ENCODE measurements around the gene GRK3. TPM values are rescaled to one million over a fixed set of nuclear protein-coding genes. Genes with fewer than 3 reads are reported as not detected.
A peak's percentile ranks its signal among the peaks of the same experiment; 100 is the strongest.

Gene GRK3
- polyA plus RNA-seq, 4 donors, result 0.22 to 6.0 (median 2.0) TPM

DNA sequence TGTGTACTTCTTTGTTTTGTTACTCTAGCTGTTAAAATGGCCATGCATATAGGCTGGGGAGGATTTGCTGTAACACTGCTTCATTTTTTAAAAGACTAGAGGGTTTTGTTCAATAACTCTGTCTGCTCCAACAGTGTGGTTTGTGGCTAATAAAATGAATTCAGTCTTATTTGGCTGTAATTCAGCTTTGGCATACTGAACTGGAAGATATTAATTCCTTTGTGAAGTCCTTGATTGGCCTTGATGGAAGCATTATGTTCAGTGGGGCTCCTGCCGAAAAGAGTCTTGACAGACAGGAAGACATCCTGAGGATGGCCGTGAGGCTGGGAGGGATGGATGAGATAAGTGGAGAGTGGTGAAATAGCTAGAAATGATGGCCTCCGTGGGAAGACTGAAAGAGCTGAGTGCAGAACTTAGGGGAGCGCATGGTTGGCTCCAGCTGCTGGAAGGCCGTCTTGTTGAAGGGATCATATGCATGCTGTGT lies 132.7 kb downstream of the GRK3 start:
- no peak for FAIRE-seq
- no peak overlapping the region for H3K27ac ChIP-seq (ENCODE audit: low read depth in 1 of 3, low read length in 2 of 3)
- H3K9me3 ChIP-seq (ENCODE audit: control insufficient read depth in 2 of 2, insufficient read depth in 1 of 2, low read depth in 1 of 2, low read length in 1 of 2), result no peaks in the 10 kb centered on the region
- no peak for DNase-seq
- 82 to 89% (median 89%) methylated on average over 5 of the region's 5 CpGs for WGBS, 3 donors
- no peak overlapping the region for H3K4me3 ChIP-seq (ENCODE audit: low read depth in 1 of 3, low read length in 3 of 3)
- no peaks in the 10 kb centered on the region for H3K36me3 ChIP-seq (ENCODE audit: control insufficient read depth in 3 of 3, insufficient read depth in 2 of 3, low read depth in 1 of 3, low read length in 3 of 3)
- H3K27me3 ChIP-seq (ENCODE audit: control insufficient read depth in 3 of 3, insufficient read depth in 3 of 3, low read length in 3 of 3), result no peaks in the 10 kb centered on the region
- no peaks in the 10 kb centered on the region for H3K4me1 ChIP-seq (ENCODE audit: control insufficient read depth in 3 of 3, insufficient read depth in 2 of 3, low read depth in 1 of 3, low read length in 2 of 3)

- H3K27me3 ChIP-seq (ENCODE audit: control insufficient read depth in 3 of 3, insufficient read depth in 3 of 3, low read length in 3 of 3), result no peaks in the 10 kb centered on the region
- FAIRE-seq, result no peak
- no peak overlapping the region for H3K4me3 ChIP-seq (ENCODE audit: low read depth in 1 of 3, low read length in 3 of 3)
- no peaks in the 10 kb centered on the region for H3K36me3 ChIP-seq (ENCODE audit: control insufficient read depth in 3 of 3, insufficient read depth in 2 of 3, low read depth in 1 of 3, low read length in 3 of 3)
- no peaks in the 10 kb centered on the region for H3K4me1 ChIP-seq (ENCODE audit: control insufficient read depth in 3 of 3, insufficient read depth in 2 of 3, low read depth in 1 of 3, low read length in 2 of 3)
- H3K9me3 ChIP-seq (ENCODE audit: control insufficient read depth in 2 of 2, insufficient read depth in 1 of 2, low read depth in 1 of 2, low read length in 1 of 2), result no peaks in the 10 kb centered on the region
- WGBS, 3 donors, result 86 to 93% (median 92%) methylated on average over 2 of the region's 2 CpGs
- DNase-seq, result no peak
- no peak overlapping the region for H3K27ac ChIP-seq (ENCODE audit: low read depth in 1 of 3, low read length in 2 of 3)
Observed at GRCh38 chr22:25697978-25698377, 133.5 kb downstream of the GRK3 start.

DNA sequence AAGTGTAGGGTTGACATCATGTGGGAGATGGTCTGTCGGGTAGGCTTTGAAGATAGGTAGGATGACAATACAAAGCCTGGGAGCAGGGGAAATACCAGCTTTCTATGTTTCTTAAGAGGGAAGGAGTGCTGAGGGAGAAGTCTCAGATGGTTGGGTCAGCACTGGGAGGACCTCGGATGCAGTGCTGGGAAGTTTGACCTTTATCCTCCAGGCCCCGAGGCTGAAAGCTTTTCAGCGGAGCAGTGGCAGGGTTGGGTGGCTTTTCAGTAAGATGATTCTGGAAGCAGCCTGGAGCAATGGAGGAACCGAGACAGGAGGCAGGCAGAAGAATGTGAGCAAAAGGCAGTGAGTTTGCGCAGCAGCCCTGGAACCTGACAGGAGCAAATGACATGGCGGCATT lies 134.0 kb downstream of the GRK3 start:
- no peak for FAIRE-seq
- Histone ChIP-seq H3K9me3 (ENCODE audit: control insufficient read depth in 2 of 2, insufficient read depth in 1 of 2, low read depth in 1 of 2, low read length in 1 of 2) (no peaks in the 10 kb centered on the region), H3K4me1 (ENCODE audit: control insufficient read depth in 3 of 3, insufficient read depth in 2 of 3, low read depth in 1 of 3, low read length in 2 of 3) (no peaks in the 10 kb centered on the region), H3K27me3 (ENCODE audit: control insufficient read depth in 3 of 3, insufficient read depth in 3 of 3, low read length in 3 of 3) (no peaks in the 10 kb centered on the region), H3K36me3 (ENCODE audit: control insufficient read depth in 3 of 3, insufficient read depth in 2 of 3, low read depth in 1 of 3, low read length in 3 of 3) (no peaks in the 10 kb centered on the region), H3K4me3 (ENCODE audit: low read depth in 1 of 3, low read length in 3 of 3) (no peak overlapping the region), H3K27ac (ENCODE audit: low read depth in 1 of 3, low read length in 2 of 3) (no peak overlapping the region)
- 64 to 86% (median 76%) methylated on average over 7 of the region's 7 CpGs for WGBS, 3 donors
- no peak for DNase-seq

DNA sequence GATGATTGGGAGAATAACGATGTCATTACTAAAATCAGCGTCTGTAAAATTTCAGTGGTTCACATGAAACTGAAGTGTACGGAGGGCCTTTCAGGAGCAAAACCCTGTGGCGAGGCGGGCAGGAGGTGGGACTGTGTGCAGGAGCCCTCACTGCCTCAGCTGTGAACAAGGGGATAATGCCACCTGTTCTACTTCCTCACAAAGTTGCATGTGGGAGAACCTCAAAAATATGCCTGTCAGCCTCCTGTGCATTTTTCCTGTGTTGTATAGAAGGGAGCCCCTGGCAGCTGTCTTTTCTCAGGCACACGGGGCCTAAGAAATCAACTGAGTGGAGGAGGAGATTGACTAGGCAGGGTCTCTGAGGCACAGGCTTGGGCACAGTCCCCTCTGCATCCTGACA lies 134.5 kb downstream of the GRK3 start:
- no peak overlapping the region for H3K4me3 ChIP-seq (ENCODE audit: low read depth in 1 of 3, low read length in 3 of 3)
- WGBS, 3 donors, result 77 to 91% (median 78%) methylated on average over 6 of the region's 6 CpGs
- DNase-seq (no peak), FAIRE-seq (no peak)
- no peaks in the 10 kb centered on the region for H3K27me3 ChIP-seq (ENCODE audit: control insufficient read depth in 3 of 3, insufficient read depth in 3 of 3, low read length in 3 of 3)
- no peak overlapping the region for H3K27ac ChIP-seq (ENCODE audit: low read depth in 1 of 3, low read length in 2 of 3)
- no peaks in the 10 kb centered on the region for H3K4me1 ChIP-seq (ENCODE audit: control insufficient read depth in 3 of 3, insufficient read depth in 2 of 3, low read depth in 1 of 3, low read length in 2 of 3)
- H3K9me3 ChIP-seq (ENCODE audit: control insufficient read depth in 2 of 2, insufficient read depth in 1 of 2, low read depth in 1 of 2, low read length in 1 of 2), result no peaks in the 10 kb centered on the region
- H3K36me3 ChIP-seq (ENCODE audit: control insufficient read depth in 3 of 3, insufficient read depth in 2 of 3, low read depth in 1 of 3, low read length in 3 of 3), result no peaks in the 10 kb centered on the region

DNA sequence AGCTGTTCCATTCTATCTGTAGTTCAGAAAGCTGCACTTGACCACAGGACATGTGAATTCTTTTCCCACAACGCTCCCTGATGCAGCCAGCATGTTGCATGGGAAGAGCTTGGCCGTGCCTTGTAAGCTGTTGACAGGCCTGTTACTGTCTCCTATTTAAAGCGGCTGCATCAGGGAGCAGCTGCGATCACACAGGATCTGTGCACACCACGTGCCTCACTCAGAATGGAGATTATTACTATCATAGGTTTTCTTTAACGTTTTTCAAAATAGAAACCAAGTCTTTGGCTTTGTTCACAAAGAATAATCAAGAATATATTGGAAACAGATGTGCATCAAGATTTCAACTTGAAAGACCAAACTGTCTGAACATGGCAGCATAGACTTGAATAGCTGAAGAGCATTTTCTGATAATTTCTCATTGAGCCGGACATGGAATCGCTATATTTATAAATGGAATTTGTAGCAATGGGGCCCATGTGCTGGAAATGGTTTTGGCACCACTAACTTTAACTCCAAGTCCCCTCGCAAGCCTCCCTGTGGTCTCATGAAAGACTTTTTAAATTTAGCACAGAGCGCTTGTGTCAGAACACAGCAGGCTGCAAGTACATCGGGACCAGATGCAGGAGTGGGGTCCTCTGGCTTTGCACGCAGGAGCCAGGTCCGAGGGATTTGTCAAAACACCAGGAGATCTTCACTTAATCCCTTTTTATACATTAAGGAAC lies 136.7 kb downstream of the GRK3 start:
- no peak for FAIRE-seq
- 68 to 81% (median 77%) methylated on average over 13 of the region's 13 CpGs for WGBS, 3 donors
- Histone ChIP-seq H3K36me3 (ENCODE audit: control insufficient read depth in 3 of 3, insufficient read depth in 2 of 3, low read depth in 1 of 3, low read length in 3 of 3) (no peaks in the 10 kb centered on the region), H3K27ac (ENCODE audit: low read depth in 1 of 3, low read length in 2 of 3) (no peak overlapping the region), H3K9me3 (ENCODE audit: control insufficient read depth in 2 of 2, insufficient read depth in 1 of 2, low read depth in 1 of 2, low read length in 1 of 2) (no peaks in the 10 kb centered on the region), H3K4me3 (ENCODE audit: low read depth in 1 of 3, low read length in 3 of 3) (no peak overlapping the region), H3K27me3 (ENCODE audit: control insufficient read depth in 3 of 3, insufficient read depth in 3 of 3, low read length in 3 of 3) (no peaks in the 10 kb centered on the region), H3K4me1 (ENCODE audit: control insufficient read depth in 3 of 3, insufficient read depth in 2 of 3, low read depth in 1 of 3, low read length in 2 of 3) (no peaks in the 10 kb centered on the region)
- DNase-seq, result no peak

DNA sequence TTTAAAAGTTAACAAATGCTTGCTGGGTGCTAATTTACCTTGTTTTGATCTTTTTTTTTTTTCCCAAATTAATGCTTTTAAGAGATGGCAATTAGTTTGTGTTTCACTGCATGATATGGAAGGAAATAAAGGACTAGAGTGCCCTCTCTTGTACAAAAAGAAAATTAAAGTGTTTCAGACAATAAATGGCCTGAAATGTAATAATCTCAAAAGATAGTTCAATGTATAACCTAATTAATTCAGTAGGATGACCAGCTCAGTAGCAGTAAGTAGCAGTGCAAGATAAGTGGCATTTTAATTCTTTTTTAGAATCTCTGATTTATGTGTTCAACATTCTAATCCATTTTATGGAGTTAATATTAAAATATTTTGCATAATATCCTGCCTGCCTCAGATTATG lies 137.6 kb downstream of the GRK3 start:
- no peaks in the 10 kb centered on the region for H3K9me3 ChIP-seq (ENCODE audit: control insufficient read depth in 2 of 2, insufficient read depth in 1 of 2, low read depth in 1 of 2, low read length in 1 of 2)
- FAIRE-seq (no peak), DNase-seq (peak; percentile 5 to 17)
- no peaks in the 10 kb centered on the region for H3K27me3 ChIP-seq (ENCODE audit: control insufficient read depth in 3 of 3, insufficient read depth in 3 of 3, low read length in 3 of 3)
- H3K27ac ChIP-seq (ENCODE audit: low read depth in 1 of 3, low read length in 2 of 3), result no peak overlapping the region
- no peaks in the 10 kb centered on the region for H3K4me1 ChIP-seq (ENCODE audit: control insufficient read depth in 3 of 3, insufficient read depth in 2 of 3, low read depth in 1 of 3, low read length in 2 of 3)
- no peak overlapping the region for H3K4me3 ChIP-seq (ENCODE audit: low read depth in 1 of 3, low read length in 3 of 3)
- H3K36me3 ChIP-seq (ENCODE audit: control insufficient read depth in 3 of 3, insufficient read depth in 2 of 3, low read depth in 1 of 3, low read length in 3 of 3), result no peaks in the 10 kb centered on the region

- Histone ChIP-seq H3K36me3 (ENCODE audit: control insufficient read depth in 3 of 3, insufficient read depth in 2 of 3, low read depth in 1 of 3, low read length in 3 of 3) (no peaks in the 10 kb centered on the region), H3K4me3 (ENCODE audit: low read depth in 1 of 3, low read length in 3 of 3) (no peak overlapping the region), H3K4me1 (ENCODE audit: control insufficient read depth in 3 of 3, insufficient read depth in 2 of 3, low read depth in 1 of 3, low read length in 2 of 3) (no peaks in the 10 kb centered on the region), H3K27me3 (ENCODE audit: control insufficient read depth in 3 of 3, insufficient read depth in 3 of 3, low read length in 3 of 3) (no peaks in the 10 kb centered on the region), H3K27ac (ENCODE audit: low read depth in 1 of 3, low read length in 2 of 3) (no peak overlapping the region), H3K9me3 (ENCODE audit: control insufficient read depth in 2 of 2, insufficient read depth in 1 of 2, low read depth in 1 of 2, low read length in 1 of 2) (no peaks in the 10 kb centered on the region)
- FAIRE-seq (no peak), DNase-seq (no peak)
- WGBS, 3 donors, result 69 to 80% (median 78%) methylated on average over 7 of the region's 7 CpGs
Observed at GRCh38 chr22:25702571-25703167, 138.2 kb downstream of the GRK3 start.

DNA sequence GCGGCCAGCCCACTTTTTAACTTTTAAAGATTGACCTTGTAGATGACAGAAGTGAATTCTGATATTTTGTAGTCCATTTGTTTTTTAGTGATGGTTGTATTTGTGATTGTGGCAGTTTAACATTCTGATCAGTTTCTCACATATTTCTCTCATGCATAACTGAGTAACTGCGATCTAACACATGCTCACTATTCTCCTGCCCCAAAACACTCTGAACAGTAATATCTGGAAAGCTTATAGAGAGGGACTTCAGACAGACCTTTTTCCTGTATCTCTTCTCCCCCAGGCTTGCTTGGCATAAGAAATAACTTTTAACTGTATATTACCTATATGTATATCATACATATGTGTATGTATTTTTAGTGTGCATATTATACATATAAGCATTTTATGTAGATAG lies 140.2 kb downstream of the GRK3 start:
- no peak overlapping the region for H3K27ac ChIP-seq (ENCODE audit: low read depth in 1 of 3, low read length in 2 of 3)
- WGBS, 3 donors, result 88 to 93% (median 92%) methylated on average over 2 of the region's 2 CpGs
- DNase-seq, result no peak
- H3K9me3 ChIP-seq (ENCODE audit: control insufficient read depth in 2 of 2, insufficient read depth in 1 of 2, low read depth in 1 of 2, low read length in 1 of 2), result no peaks in the 10 kb centered on the region
- no peaks in the 10 kb centered on the region for H3K4me1 ChIP-seq (ENCODE audit: control insufficient read depth in 3 of 3, insufficient read depth in 2 of 3, low read depth in 1 of 3, low read length in 2 of 3)
- H3K27me3 ChIP-seq (ENCODE audit: control insufficient read depth in 3 of 3, insufficient read depth in 3 of 3, low read length in 3 of 3), result no peaks in the 10 kb centered on the region
- no peaks in the 10 kb centered on the region for H3K36me3 ChIP-seq (ENCODE audit: control insufficient read depth in 3 of 3, insufficient read depth in 2 of 3, low read depth in 1 of 3, low read length in 3 of 3)
- no peak for FAIRE-seq
- H3K4me3 ChIP-seq (ENCODE audit: low read depth in 1 of 3, low read length in 3 of 3), result no peak overlapping the region

- 89 to 97% (median 90%) methylated on average over 5 of the region's 5 CpGs for WGBS, 3 donors
- no peak for FAIRE-seq
Observed at GRCh38 chr22:25706197-25706596, 141.7 kb downstream of the GRK3 start.

More at GRCh38 chr22:25706197-25706596, 141.7 kb downstream of the GRK3 start:
- Histone ChIP-seq H3K27me3 (ENCODE audit: control insufficient read depth in 3 of 3, insufficient read depth in 3 of 3, low read length in 3 of 3) (no peaks in the 10 kb centered on the region), H3K9me3 (ENCODE audit: control insufficient read depth in 2 of 2, insufficient read depth in 1 of 2, low read depth in 1 of 2, low read length in 1 of 2) (no peaks in the 10 kb centered on the region), H3K4me3 (ENCODE audit: low read depth in 1 of 3, low read length in 3 of 3) (no peak overlapping the region), H3K4me1 (ENCODE audit: control insufficient read depth in 3 of 3, insufficient read depth in 2 of 3, low read depth in 1 of 3, low read length in 2 of 3) (no peaks in the 10 kb centered on the region), H3K27ac (ENCODE audit: low read depth in 1 of 3, low read length in 2 of 3) (no peak overlapping the region), H3K36me3 (ENCODE audit: control insufficient read depth in 3 of 3, insufficient read depth in 2 of 3, low read depth in 1 of 3, low read length in 3 of 3) (no peaks in the 10 kb centered on the region)
- DNase-seq, result no peak

Measured in small intestine (tissue), 7 donors.